ENCODE results near the gene YEATS4. TPM values are rescaled to one million over a fixed set of nuclear protein-coding genes. Genes with fewer than 3 reads are reported as not detected.

The YEATS4 gene
- total RNA-seq, 4 donors from 2014 or later, result 7.8 to 29.0 (median 14.3) TPM

DNA sequence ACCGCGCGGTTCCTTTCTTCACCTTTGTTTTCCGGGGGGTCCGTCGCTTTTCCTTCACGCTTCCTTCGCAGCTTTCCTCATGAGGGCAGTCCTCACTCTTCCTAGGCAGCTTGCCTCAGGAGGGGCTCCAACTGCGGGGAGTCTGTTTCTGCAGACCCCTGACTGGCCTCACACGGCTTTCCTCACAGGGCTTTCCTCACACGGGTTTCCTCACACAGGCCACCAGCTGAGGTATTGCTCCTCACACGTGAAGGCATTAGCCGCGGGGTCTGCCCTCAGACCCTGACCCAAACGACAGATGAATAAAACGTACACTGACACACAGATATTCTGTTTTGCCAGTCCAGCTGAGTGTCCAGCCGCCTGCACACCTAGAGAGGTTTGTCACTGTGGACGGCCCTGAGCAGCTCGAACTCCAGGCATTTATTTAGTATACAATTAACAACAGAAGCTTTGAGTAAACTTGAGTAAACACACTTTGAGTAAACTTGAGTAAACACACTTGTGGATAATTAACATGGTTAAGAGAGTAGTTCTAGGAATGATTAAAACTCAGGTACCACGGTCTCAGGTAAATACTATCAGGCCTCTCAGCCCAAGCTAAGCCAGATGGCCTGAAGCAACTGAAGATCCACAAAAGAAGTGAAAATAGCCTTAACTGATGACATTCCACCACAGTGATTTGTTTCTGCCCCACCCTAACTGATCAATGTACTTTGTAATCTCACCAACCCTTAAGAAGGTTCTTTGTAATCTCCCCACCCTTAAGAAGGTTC, 27.4 kb upstream of the YEATS4 start:
- peaks cover 0 to 10% (median 2%) of the 10 kb centered on the region in 4 donors for H3K4me1 ChIP-seq
- peak overlapping the region; percentile 67 to 92 (median 82) for H3K27ac ChIP-seq
- H3K9me3 ChIP-seq, result no peaks in the 10 kb centered on the region
- peak overlapping the region in 2 of 4 donors; percentile 48 to 56 for H3K4me3 ChIP-seq
- no peaks in the 10 kb centered on the region for H3K27me3 ChIP-seq
- no peaks in the 10 kb centered on the region for H3K36me3 ChIP-seq
- DNase-seq, result no peak
- peak in 1 of 2 donors; percentile 16 for TF ChIP-seq POLR2A (IDR thresholded peaks at IDR 0.05)
- no peak for TF ChIP-seq CTCF (IDR thresholded peaks at IDR 0.05)

- TF ChIP-seq POLR2A (IDR thresholded peaks at IDR 0.05) (no peak), CTCF (IDR thresholded peaks at IDR 0.05) (no peak)
- Histone ChIP-seq H3K4me1 (peaks cover 0 to 10% (median 4%) of the 10 kb centered on the region in 4 donors), H3K4me3 (peak overlapping the region in 1 of 4 donors; percentile 25), H3K9me3 (no peaks in the 10 kb centered on the region), H3K27ac (peak overlapping the region in 3 of 4 donors; percentile 50 to 92 (median 85)), H3K36me3 (no peaks in the 10 kb centered on the region), H3K27me3 (no peaks in the 10 kb centered on the region)
- peak in 1 of 3 donors; percentile 52 for DNase-seq
These were observed 26.7 kb upstream of the YEATS4 start for GRCh38 chr12:69332815-69333358.

GRCh38 chr12:69334158-69334557, 25.4 kb upstream of the YEATS4 start:
- Histone ChIP-seq H3K36me3 (no peaks in the 10 kb centered on the region), H3K27ac (no peak overlapping the region), H3K27me3 (no peaks in the 10 kb centered on the region), H3K4me1 (peaks cover 0 to 12% (median 5%) of the 10 kb centered on the region in 4 donors), H3K4me3 (no peak overlapping the region), H3K9me3 (no peaks in the 10 kb centered on the region)
- TF ChIP-seq POLR2A (IDR thresholded peaks at IDR 0.05) (no peak), CTCF (IDR thresholded peaks at IDR 0.05) (no peak)
- DNase-seq, result no peak

DNA sequence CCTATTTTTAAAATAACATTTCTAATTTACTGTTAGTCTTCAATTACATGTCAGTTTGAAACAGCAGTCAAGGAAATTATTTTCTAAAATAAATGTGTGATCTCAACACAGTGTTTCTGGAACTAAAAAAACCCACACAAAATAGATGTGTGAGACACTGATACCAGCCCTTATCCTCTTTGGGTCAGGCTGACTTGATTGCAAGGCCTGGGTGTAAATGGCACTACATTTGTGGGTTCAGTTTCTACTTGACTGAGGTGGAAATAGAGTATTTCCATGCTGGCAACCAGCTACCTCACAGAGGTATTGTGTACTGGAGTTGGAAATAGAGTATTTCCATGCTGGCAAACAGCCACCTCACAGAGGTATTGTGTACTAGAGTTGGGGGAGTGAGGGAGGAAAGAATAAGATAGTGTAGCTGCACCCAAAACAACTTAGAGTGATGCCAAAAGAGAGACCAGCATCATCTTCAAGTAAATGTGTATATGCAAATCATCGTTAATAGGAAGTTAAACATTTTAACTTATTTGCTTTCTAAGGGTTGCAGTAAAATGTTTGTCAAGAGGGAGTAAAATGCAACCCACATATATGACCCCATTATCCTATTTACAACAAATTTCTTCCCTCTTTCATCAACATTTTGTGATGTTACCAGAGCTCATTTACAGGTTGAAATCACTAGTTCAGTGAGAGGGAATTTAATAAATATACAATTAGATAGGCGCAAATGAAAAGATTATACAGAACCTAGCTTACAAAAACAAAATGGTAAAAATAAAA, 22.0 kb upstream of the YEATS4 start:
- no peak overlapping the region for H3K4me3 ChIP-seq
- H3K27ac ChIP-seq, result no peak overlapping the region
- TF ChIP-seq POLR2A (IDR thresholded peaks at IDR 0.05) (no peak), CTCF (IDR thresholded peaks at IDR 0.05) (no peak)
- H3K27me3 ChIP-seq, result no peaks in the 10 kb centered on the region
- H3K4me1 ChIP-seq, result peaks cover 0 to 8% (median 2%) of the 10 kb centered on the region in 4 donors
- DNase-seq, result no peak
- no peaks in the 10 kb centered on the region for H3K9me3 ChIP-seq
- no peaks in the 10 kb centered on the region for H3K36me3 ChIP-seq

GRCh38 chr12:69338120-69338859, 21.3 kb upstream of the YEATS4 start:
- no peaks in the 10 kb centered on the region for H3K27me3 ChIP-seq
- H3K4me1 ChIP-seq, result peaks cover 0 to 8% (median under 1%) of the 10 kb centered on the region in 4 donors
- H3K36me3 ChIP-seq, result no peaks in the 10 kb centered on the region
- TF ChIP-seq POLR2A (IDR thresholded peaks at IDR 0.05), result no peak
- no peak for TF ChIP-seq CTCF (IDR thresholded peaks at IDR 0.05)
- no peak for DNase-seq
- H3K27ac ChIP-seq, result no peak overlapping the region
- H3K9me3 ChIP-seq, result no peaks in the 10 kb centered on the region
- H3K4me3 ChIP-seq, result no peak overlapping the region
